ENCODE data around the gene BPGM. TPM values are rescaled to one million over a fixed set of nuclear protein-coding genes. Genes with fewer than 3 reads are reported as not detected.
"Not testable (repeated sequence)": the region's sequence is repeated elsewhere in the genome, so short reads cannot be mapped to it uniquely, and the experiment has no call there.

The BPGM gene
- total RNA-seq, 4 donors from 2014 or later, result 8.8 to 24.9 (median 24.0) TPM

DNA sequence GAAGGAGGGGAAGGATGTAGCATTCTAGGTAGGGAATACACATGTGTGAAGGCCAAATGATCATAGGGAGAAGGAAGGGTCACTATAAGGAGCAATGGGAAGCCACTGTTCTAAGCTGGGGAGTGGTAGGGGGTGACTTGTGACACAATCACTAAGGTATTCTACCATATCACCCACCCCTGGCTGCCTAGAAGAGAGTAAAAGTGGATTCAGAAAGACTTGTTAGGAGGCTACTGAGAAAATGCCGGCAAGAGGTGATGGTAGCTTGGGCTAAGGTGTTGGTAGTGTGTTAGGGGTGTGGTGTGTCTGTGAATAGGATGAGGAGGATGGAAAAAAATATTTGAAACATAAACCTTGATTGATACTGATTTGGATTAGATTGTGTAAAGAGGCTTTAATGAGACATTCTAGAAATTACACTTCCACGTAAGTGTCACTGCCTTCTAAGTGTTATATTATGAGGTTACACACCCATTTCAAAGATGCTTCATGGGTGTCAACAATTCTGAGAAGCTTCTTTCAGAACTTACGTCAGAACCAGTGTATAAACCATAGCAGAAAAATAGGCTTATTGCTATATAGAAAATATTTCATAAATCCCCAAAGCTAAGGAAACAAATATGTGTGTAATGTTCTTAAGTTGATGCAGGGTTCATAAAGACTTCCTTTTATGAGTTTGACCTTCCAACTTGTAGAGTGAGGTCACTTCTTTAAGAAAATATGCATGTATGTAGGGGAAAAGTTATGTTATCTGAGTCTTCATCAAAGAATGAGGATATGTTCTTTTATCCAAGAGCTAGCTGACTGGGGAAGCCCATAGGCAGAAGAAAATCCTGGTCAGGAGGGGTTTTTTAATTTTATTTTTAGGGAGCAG is 5.6 kb upstream of the BPGM start:
- no peak overlapping the region for H3K4me3 ChIP-seq
- no peak for DNase-seq (ENCODE audit: low spot score in 2 of 2)
- no peak overlapping the region for H3K27ac ChIP-seq
- peaks cover 0 to 13% (median 6%) of the 10 kb centered on the region in 4 donors for H3K4me1 ChIP-seq
- no peaks in the 10 kb centered on the region for H3K9me3 ChIP-seq
- WGBS, 2 donors, result 80 to 91% methylated on average over 3 of the region's 3 CpGs
- H3K36me3 ChIP-seq, result no peaks in the 10 kb centered on the region
- TF ChIP-seq POLR2A (IDR thresholded peaks at IDR 0.05) (no peak), EP300 (IDR thresholded peaks at IDR 0.05) (no peak)
- TF ChIP-seq, protein P1, sequence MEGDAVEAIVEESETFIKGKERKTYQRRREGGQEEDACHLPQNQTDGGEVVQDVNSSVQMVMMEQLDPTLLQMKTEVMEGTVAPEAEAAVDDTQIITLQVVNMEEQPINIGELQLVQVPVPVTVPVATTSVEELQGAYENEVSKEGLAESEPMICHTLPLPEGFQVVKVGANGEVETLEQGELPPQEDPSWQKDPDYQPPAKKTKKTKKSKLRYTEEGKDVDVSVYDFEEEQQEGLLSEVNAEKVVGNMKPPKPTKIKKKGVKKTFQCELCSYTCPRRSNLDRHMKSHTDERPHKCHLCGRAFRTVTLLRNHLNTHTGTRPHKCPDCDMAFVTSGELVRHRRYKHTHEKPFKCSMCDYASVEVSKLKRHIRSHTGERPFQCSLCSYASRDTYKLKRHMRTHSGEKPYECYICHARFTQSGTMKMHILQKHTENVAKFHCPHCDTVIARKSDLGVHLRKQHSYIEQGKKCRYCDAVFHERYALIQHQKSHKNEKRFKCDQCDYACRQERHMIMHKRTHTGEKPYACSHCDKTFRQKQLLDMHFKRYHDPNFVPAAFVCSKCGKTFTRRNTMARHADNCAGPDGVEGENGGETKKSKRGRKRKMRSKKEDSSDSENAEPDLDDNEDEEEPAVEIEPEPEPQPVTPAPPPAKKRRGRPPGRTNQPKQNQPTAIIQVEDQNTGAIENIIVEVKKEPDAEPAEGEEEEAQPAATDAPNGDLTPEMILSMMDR (IDR thresholded peaks at IDR 0.05), result no peak
- H3K27me3 ChIP-seq, result no peaks in the 10 kb centered on the region

DNA sequence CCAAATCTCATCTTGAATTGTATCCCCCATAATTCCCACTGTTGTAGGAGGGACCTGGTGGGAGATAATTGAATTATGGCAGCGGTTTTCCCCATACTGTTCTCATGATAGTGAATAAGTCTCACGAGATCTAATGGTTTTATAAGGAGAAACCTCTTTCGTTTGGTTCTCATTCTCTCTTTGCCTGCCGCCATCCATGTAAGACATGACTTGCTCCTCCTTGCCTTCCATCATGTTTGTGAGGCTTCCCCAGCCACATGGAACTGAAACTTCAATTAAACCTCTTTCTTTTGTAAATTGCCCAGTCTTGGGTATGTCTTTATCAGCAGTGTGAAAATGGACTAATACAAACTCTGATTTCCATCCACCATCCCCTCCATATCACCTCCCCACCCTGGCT is 4.7 kb upstream of the BPGM start:
- DNase-seq (ENCODE audit: low spot score in 2 of 2), result not testable (repeated sequence)

DNA sequence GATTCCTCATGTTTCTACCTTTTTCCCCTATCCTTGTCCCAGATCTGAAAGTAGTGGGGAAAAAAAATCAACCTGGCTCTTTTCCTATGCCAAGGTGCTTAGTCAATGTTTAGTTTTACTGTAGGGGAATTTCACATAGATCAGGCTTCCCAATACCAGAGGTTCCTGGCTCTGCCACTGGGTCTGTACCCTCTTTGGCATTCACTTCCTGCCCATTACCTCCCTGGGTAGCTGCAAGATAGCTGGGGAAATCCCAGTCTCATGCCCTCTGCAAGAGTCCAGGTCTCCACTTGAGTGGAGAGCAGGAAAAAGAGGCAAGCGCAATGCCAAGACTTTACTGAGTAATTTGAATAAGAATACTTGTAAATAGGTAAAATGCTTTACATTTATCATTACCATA is 3.5 kb upstream of the BPGM start:
- Histone ChIP-seq H3K9me3 (no peaks in the 10 kb centered on the region), H3K27me3 (no peaks in the 10 kb centered on the region), H3K36me3 (no peaks in the 10 kb centered on the region), H3K4me1 (peaks cover 0 to 20% (median 6%) of the 10 kb centered on the region in 4 donors), H3K27ac (no peak overlapping the region), H3K4me3 (no peak overlapping the region)
- no peak for DNase-seq (ENCODE audit: low spot score in 2 of 2)
- WGBS, 2 donors, result 95 to 96% methylated on average over 1 of the region's 1 CpG
- TF ChIP-seq POLR2A (IDR thresholded peaks at IDR 0.05) (no peak), EP300 (IDR thresholded peaks at IDR 0.05) (no peak)
- TF ChIP-seq, protein P1 (IDR thresholded peaks at IDR 0.05), result no peak

More for the DNA sequence above, 4.7 kb upstream of the BPGM start:
- H3K4me3 ChIP-seq, H3K27ac ChIP-seq, H3K9me3 ChIP-seq, H3K36me3 ChIP-seq, H3K27me3 ChIP-seq: not testable (repeated sequence)
- 84 to 89% methylated on average over 4 of the region's 4 CpGs for WGBS, 2 donors
- H3K4me1 ChIP-seq, result peaks cover 0 to 13% (median 6%) of the 10 kb centered on the region in 4 donors

DNA sequence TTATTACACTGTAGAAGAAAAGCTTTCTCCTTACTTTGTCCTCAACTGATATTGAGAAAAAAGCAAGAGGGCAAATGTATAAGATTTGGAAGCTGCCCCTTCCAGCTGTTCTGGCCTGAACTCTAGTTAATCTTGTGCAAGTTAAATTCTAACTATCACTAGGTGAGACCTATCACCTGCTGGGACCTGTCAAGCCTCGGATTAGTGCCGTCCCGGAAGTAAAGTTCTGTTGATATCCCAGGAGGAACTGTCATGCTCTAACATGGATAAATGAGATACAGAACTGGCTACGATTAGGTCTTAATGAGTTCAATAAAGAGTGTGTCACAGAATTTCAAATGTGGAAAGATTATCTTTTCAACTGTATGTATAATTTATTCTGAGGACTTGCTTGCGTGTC is 1.2 kb upstream of the BPGM start:
- whole genome bisulfite sequencing, 2 donors, result 39 to 55% methylated on average over 5 of the region's 5 CpGs
- Histone ChIP-seq H3K27me3 (no peaks in the 10 kb centered on the region), H3K4me3 (peak overlapping the region; percentile 61 to 71 (median 70)), H3K36me3 (no peaks in the 10 kb centered on the region), H3K9me3 (no peaks in the 10 kb centered on the region), H3K27ac (peak overlapping the region in 3 of 4 donors; percentile 86 to 97 (median 87)), H3K4me1 (peaks cover 0 to 40% (median 6%) of the 10 kb centered on the region in 4 donors)
- TF ChIP-seq EP300 (IDR thresholded peaks at IDR 0.05) (no peak), POLR2A (IDR thresholded peaks at IDR 0.05) (no peak)
- TF ChIP-seq, protein P1 (IDR thresholded peaks at IDR 0.05), result no peak
- DNase-seq (ENCODE audit: low spot score in 2 of 2), result no peak

DNA sequence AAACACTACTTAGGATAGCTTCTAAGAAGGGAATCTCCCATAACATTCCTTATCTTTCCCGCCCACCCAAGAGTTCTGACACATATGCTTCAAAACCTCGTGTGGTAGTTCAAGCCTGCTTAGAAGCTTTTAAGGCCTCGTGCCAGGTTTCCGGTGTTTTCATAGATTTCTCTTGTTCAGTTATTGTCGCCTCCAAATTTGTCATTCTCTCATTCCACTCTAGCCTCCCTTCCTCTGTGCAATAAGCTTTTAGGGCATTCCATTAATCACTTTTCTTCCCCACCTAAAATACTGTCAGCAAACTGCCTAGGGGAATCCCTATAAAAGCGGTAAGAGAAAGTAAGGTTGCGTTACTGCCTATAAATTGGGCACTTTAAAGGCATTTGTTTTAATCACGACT is 718 bp upstream of the BPGM start:
- H3K4me3 ChIP-seq, result peak overlapping the region; percentile 61 to 71 (median 70)
- H3K36me3 ChIP-seq, result no peaks in the 10 kb centered on the region
- peak overlapping the region; percentile 86 to 97 (median 87) for H3K27ac ChIP-seq
- no peaks in the 10 kb centered on the region for H3K27me3 ChIP-seq
- H3K9me3 ChIP-seq, result no peaks in the 10 kb centered on the region
- TF ChIP-seq EP300 (IDR thresholded peaks at IDR 0.05), result no peak
- TF ChIP-seq, protein P1 (IDR thresholded peaks at IDR 0.05), result no peak
- no peak for TF ChIP-seq POLR2A (IDR thresholded peaks at IDR 0.05)
- H3K4me1 ChIP-seq, result peaks cover 0 to 43% (median 6%) of the 10 kb centered on the region in 4 donors
- WGBS, 2 donors, result 1 to 3% methylated on average over 8 of the region's 8 CpGs
- DNase-seq (ENCODE audit: low spot score in 2 of 2), result no peak

Measured in tibial nerve (tissue), 4 donors.